HepG2 (cell line): Measurements from ENCODE around the gene GBA2. TPM values are rescaled to one million over a fixed set of nuclear protein-coding genes. Genes with fewer than 3 reads are reported as not detected.

Source experiments
- CHD2 ChIP-seq: IDR thresholded peaks from 2 replicates; pipeline ENCODE4 v1.6.1; 2011; ENCODE audit warnings: low read depth, low read length, improper control_type of control experiment
- ELF3 ChIP-seq: IDR thresholded peaks from 2 replicates; pipeline ENCODE4 v1.6.1; 2016; ENCODE audit warnings: missing genetic modification reagents, missing compliant biosample characterization
- FOXP4 ChIP-seq: sonication (generic); formaldehyde crosslinking; IDR thresholded peaks from 2 replicates; pipeline ENCODE4 v1.4.0; 2020; ENCODE audit warnings: missing genetic modification reagents
- HCFC1 ChIP-seq: fragments of 150-350 bp; IDR thresholded peaks from 2 replicates; pipeline ENCODE4 v1.6.1; 2014; ENCODE audit warnings: low read depth, low read length
- HOXA9 ChIP-seq: sonication (generic); formaldehyde crosslinking; IDR thresholded peaks from 2 replicates; pipeline ENCODE4 v1.8.1; 2022; ENCODE audit warnings: missing genetic modification reagents, mild to moderate bottlenecking, moderate library complexity, borderline replicate concordance
- MLXIP ChIP-seq: sonication (generic); formaldehyde crosslinking; IDR thresholded peaks from 2 replicates; pipeline ENCODE4 v1.9.0; 2021; ENCODE audit warnings: missing genetic modification reagents, borderline replicate concordance
- MTF2 ChIP-seq: sonication (generic); formaldehyde crosslinking; IDR thresholded peaks from 2 replicates; pipeline ENCODE4 v1.5.0; 2020; ENCODE audit warnings: missing genetic modification reagents, borderline replicate concordance
- NBN ChIP-seq: fragments of 450-650 bp; conservative IDR thresholded peaks from 2 replicates; pipeline ENCODE4 v1.6.1; 2017
- NR1H2 ChIP-seq: sonication (generic); formaldehyde crosslinking; IDR thresholded peaks from 2 replicates; pipeline ENCODE4 v1.8.1; 2022; ENCODE audit warnings: low read depth, missing genetic modification reagents, borderline replicate concordance
- NR2F1 ChIP-seq, 2 experiments: fragments of 450-650 bp in 1 of 2; formaldehyde crosslinking in 1 of 2; IDR thresholded peaks; 2 replicates each; pipeline versions ENCODE4 v1.5.0 to v1.6.1; 2016 to 2020; ENCODE audit warnings: mild to moderate bottlenecking in 1 of 2, missing compliant biosample characterization in 1 of 2, missing genetic modification reagents in 1 of 2, moderate library complexity in 1 of 2
- NR2F6 ChIP-seq, 2 experiments: IDR thresholded peaks; 2 replicates each; pipeline ENCODE4 v1.6.1; 2016; ENCODE audit warnings: antibody characterized with exemption in 1 of 2, mild to moderate bottlenecking in 1 of 2
- REL ChIP-seq: sonication (generic); formaldehyde crosslinking; conservative IDR thresholded peaks from 2 replicates; pipeline ENCODE4 v1.8.0; 2022; ENCODE audit warnings: mild to moderate bottlenecking, missing genetic modification reagents, moderate library complexity
- THAP11 ChIP-seq: IDR thresholded peaks from 2 replicates; pipeline ENCODE4 v1.6.1; 2016; ENCODE audit warnings: missing biosample characterization, missing genetic modification reagents
- ZFP37 ChIP-seq: sonication (generic); formaldehyde crosslinking; IDR thresholded peaks from 2 replicates; pipeline ENCODE4 v1.4.0; 2020; ENCODE audit warnings: missing genetic modification reagents, borderline replicate concordance
- ZIK1 ChIP-seq: sonication (generic); formaldehyde crosslinking; IDR thresholded peaks from 2 replicates; pipeline ENCODE4 v1.5.0; 2020; ENCODE audit warnings: mild to moderate bottlenecking, low read depth, missing genetic modification reagents, borderline replicate concordance
- ZNF234 ChIP-seq: sonication (generic); formaldehyde crosslinking; conservative IDR thresholded peaks from 2 replicates; pipeline ENCODE4 v1.5.1; 2020; ENCODE audit warnings: mild to moderate bottlenecking, missing genetic modification reagents
- ZNF296 ChIP-seq: sonication (generic); formaldehyde crosslinking; conservative IDR thresholded peaks from 2 replicates; pipeline ENCODE4 v1.5.0; 2020; ENCODE audit warnings: mild to moderate bottlenecking, missing genetic modification reagents
- ZNF766 ChIP-seq: sonication (generic); formaldehyde crosslinking; IDR thresholded peaks from 2 replicates; pipeline ENCODE4 v1.5.0; 2020; ENCODE audit warnings: missing genetic modification reagents, borderline replicate concordance
- ZNF782 ChIP-seq: sonication (generic); formaldehyde crosslinking; IDR thresholded peaks from 2 replicates; pipeline ENCODE4 v1.4.0; 2020; ENCODE audit warnings: missing genetic modification reagents, mild to moderate bottlenecking, borderline replicate concordance
- polyA plus RNA-seq, 8 experiments: library from polyadenylated mRNA; depleted of rRNA in 3 of 8; stranded (reverse) in 7 of 8; unstranded in 1 of 8; fragments of >200 nt; fragmentation: Illumina TruSeq in 4 of 8; extraction: Trizol in 4 of 8; gene quantifications; 2 replicates each; pipeline versions ENCODE4 v1.2.1 to v1.2.3, GENCODE V29; 2011 to 2016; ENCODE audit warnings: low read depth in 4 of 8, missing spikeins in 1 of 8, mixed read lengths in 1 of 8; ENCODE audit not compliant: insufficient read depth in 1 of 8
- total RNA-seq, 5 experiments: library from RNA; depleted of rRNA; stranded (reverse); fragments of >200 nt; fragmentation: Illumina TruSeq; extraction: Trizol; gene quantifications; 2 replicates each; pipeline ENCODE4 v1.2.3, GENCODE V29; 2016; ENCODE audit warnings: low read depth in 1 of 5
- TF ChIP-seq, protein P1 (sequence below): sonication (generic); formaldehyde crosslinking; IDR thresholded peaks from 2 replicates; pipeline ENCODE4 v1.4.0; 2020; ENCODE audit warnings: mild to moderate bottlenecking, missing genetic modification reagents

GBA2 gene
- total and polyA plus RNA-seq, 2 of the 13 experiments (the other 11 are each of a cell fraction or from before 2014, with no cell fraction given) = 37.5 to 86.1 TPM

DNA sequence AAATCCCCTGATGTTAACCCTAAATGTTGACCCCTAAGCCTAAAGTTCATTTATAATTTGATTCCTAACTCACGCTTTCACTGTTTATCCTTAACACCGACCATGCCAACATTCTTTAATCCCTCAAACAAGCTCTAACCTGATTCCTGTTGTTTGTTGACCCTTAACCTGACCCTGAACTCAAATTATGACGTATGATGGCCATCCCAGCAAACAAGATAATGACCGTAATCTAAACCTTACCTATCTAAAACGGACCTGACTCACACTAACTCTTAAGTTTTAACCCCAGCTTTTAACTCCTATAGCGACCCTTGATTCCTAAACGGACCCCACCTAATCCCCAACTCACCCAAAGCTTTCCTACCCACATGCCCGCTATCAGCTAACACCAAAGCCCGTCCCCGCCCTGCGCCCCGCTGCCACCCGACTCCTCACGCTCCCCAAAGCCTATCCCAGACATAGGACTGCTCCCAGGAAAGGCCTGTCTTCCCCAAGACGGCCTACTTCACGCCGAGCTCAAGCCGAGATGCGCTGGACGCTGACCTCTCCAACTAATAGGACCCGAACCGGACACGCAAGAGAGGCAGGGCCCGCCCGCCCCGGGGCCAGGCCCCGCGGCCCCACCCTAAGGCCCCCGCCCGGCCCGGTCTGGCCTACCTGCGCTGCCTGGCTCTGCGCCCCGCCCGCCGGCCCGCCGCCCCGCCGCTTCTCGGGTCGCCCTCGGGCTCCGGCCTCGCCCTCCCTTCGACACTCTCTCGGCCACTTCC lies 17.4 kb downstream of the GBA2 start (continued):
- TF ChIP-seq ZNF782 (CRISPR knock-in tag) = no peak; the same call in 1 of the 2 replicates
- no peak for TF ChIP-seq ZIK1 (CRISPR knock-in tag)
- no peak for TF ChIP-seq REL (CRISPR knock-in tag)
- no peak for TF ChIP-seq THAP11 (CRISPR knock-in tag)
- no peak for TF ChIP-seq ZNF296 (CRISPR knock-in tag)
- TF ChIP-seq NR2F6 (IDR thresholded peaks at IDR 0.05) = peak; percentile 86
- TF ChIP-seq NR2F6 (CRISPR knock-in tag; IDR thresholded peaks at IDR 0.05) = peak; percentile 80
- no peak for TF ChIP-seq ZNF766
- 0 out of 2 replicates have a peak, but pooled peaks have one; percentile 15 for TF ChIP-seq CHD2
- no peak for TF ChIP-seq ZFP37 (CRISPR knock-in tag)
- TF ChIP-seq, protein P1, sequence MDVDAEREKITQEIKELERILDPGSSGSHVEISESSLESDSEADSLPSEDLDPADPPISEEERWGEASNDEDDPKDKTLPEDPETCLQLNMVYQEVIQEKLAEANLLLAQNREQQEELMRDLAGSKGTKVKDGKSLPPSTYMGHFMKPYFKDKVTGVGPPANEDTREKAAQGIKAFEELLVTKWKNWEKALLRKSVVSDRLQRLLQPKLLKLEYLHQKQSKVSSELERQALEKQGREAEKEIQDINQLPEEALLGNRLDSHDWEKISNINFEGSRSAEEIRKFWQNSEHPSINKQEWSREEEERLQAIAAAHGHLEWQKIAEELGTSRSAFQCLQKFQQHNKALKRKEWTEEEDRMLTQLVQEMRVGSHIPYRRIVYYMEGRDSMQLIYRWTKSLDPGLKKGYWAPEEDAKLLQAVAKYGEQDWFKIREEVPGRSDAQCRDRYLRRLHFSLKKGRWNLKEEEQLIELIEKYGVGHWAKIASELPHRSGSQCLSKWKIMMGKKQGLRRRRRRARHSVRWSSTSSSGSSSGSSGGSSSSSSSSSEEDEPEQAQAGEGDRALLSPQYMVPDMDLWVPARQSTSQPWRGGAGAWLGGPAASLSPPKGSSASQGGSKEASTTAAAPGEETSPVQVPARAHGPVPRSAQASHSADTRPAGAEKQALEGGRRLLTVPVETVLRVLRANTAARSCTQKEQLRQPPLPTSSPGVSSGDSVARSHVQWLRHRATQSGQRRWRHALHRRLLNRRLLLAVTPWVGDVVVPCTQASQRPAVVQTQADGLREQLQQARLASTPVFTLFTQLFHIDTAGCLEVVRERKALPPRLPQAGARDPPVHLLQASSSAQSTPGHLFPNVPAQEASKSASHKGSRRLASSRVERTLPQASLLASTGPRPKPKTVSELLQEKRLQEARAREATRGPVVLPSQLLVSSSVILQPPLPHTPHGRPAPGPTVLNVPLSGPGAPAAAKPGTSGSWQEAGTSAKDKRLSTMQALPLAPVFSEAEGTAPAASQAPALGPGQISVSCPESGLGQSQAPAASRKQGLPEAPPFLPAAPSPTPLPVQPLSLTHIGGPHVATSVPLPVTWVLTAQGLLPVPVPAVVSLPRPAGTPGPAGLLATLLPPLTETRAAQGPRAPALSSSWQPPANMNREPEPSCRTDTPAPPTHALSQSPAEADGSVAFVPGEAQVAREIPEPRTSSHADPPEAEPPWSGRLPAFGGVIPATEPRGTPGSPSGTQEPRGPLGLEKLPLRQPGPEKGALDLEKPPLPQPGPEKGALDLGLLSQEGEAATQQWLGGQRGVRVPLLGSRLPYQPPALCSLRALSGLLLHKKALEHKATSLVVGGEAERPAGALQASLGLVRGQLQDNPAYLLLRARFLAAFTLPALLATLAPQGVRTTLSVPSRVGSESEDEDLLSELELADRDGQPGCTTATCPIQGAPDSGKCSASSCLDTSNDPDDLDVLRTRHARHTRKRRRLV (CRISPR knock-in tag) = no peak; the same call in 1 of the 2 replicates
- peak; percentile 38 to 73; a peak in 3 of 4 replicates for TF ChIP-seq NR2F1 (CRISPR knock-in tag; IDR thresholded peaks at IDR 0.05)
- TF ChIP-seq NBN = no peak
- no peak for TF ChIP-seq HCFC1
- TF ChIP-seq FOXP4 = peak; percentile 53; the same call in 1 of the 2 replicates
- no peak for TF ChIP-seq HOXA9 (CRISPR knock-in tag)
- no peak for TF ChIP-seq ELF3
- TF ChIP-seq ZNF234 (CRISPR knock-in tag) = no peak
- TF ChIP-seq NR1H2 (CRISPR knock-in tag) = no peak
- no peak for TF ChIP-seq MTF2 (CRISPR knock-in tag)
- no peak for TF ChIP-seq MLXIP (CRISPR knock-in tag)
